ENCODE results near the gene NYNRIN.

DNA sequence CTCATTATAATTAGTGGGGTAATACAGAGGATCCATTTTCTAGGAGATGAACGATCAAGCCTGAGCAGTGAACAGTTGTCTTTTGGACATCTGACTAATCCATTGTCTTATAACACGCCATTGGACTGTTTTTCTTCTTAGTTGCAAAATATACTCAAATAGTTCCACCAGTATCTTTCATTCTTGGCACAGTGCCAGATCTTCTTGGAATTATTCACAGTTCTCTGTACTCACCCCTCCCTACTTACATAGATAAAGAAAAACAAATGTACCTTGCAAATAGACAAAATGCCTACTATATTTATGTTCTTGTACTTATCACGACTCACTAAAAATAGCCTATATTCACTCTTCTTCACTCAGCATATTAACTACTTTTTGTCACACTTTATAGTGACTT, 26.9 kb downstream of the NYNRIN start:
- TF ChIP-seq, protein P1, sequence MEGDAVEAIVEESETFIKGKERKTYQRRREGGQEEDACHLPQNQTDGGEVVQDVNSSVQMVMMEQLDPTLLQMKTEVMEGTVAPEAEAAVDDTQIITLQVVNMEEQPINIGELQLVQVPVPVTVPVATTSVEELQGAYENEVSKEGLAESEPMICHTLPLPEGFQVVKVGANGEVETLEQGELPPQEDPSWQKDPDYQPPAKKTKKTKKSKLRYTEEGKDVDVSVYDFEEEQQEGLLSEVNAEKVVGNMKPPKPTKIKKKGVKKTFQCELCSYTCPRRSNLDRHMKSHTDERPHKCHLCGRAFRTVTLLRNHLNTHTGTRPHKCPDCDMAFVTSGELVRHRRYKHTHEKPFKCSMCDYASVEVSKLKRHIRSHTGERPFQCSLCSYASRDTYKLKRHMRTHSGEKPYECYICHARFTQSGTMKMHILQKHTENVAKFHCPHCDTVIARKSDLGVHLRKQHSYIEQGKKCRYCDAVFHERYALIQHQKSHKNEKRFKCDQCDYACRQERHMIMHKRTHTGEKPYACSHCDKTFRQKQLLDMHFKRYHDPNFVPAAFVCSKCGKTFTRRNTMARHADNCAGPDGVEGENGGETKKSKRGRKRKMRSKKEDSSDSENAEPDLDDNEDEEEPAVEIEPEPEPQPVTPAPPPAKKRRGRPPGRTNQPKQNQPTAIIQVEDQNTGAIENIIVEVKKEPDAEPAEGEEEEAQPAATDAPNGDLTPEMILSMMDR (IDR thresholded peaks at IDR 0.05): no peak
- no peak for TF ChIP-seq ZFX (IDR thresholded peaks at IDR 0.05; ENCODE audit: borderline replicate concordance)
